Activated CD8-positive, alpha-beta memory T cell treated with anti-CD3 and anti-CD28 coated beads, Interleukin-2, amount 50 U/mL, for 24 hours (primary cell): ENCODE data around the gene SLC35G2.
"Not testable (repeated sequence)": the region's sequence is repeated elsewhere in the genome, so short reads cannot be mapped to it uniquely, and the experiment has no call there.

Experiments used
- DNase-seq: peaks from one replicate; pipeline ENCODE4 v3.0.0-alpha.2; 2020; ENCODE audit errors: extremely low read depth

Gene SLC35G2

GRCh38 chr3:136835089-136835812, 16.3 kb downstream of the SLC35G2 start:
- no peak for DNase-seq

GRCh38 chr3:136835813-136836510, 17.0 kb downstream of the SLC35G2 start:
- no peak for DNase-seq

GRCh38 chr3:136836511-136837156, 17.7 kb downstream of the SLC35G2 start:
- DNase-seq, result no peak

GRCh38 chr3:136838641-136839555, 20.0 kb downstream of the SLC35G2 start:
- no peak for DNase-seq

GRCh38 chr3:136839556-136839931, 20.6 kb downstream of the SLC35G2 start:
- no peak for DNase-seq

- no peak for DNase-seq
These were observed 21.3 kb downstream of the SLC35G2 start for GRCh38 chr3:136840252-136840651.

GRCh38 chr3:136842294-136842693, 23.4 kb downstream of the SLC35G2 start:
- DNase-seq, result no peak

- no peak for DNase-seq
These were observed 25.8 kb downstream of the SLC35G2 start for GRCh38 chr3:136844724-136845123.

GRCh38 chr3:136852180-136852579, 33.3 kb downstream of the SLC35G2 start:
- DNase-seq, result no peak

GRCh38 chr3:136856665-136857064, 37.7 kb downstream of the SLC35G2 start:
- no peak for DNase-seq

GRCh38 chr3:136858381-136858780, 39.5 kb downstream of the SLC35G2 start:
- DNase-seq, result no peak

- no peak for DNase-seq
These were observed 41.6 kb downstream of the SLC35G2 start for GRCh38 chr3:136860541-136860940.

GRCh38 chr3:136861890-136862616, 43.1 kb downstream of the SLC35G2 start, which contains the start of gene NCK1:
Gene NCK1 (plus strand): TSS chr3:136862208. CDS start chr3:136928002, 65,794 bp downstream.
- peak; percentile 98 for DNase-seq

GRCh38 chr3:136862617-136863322, 43.8 kb downstream of the SLC35G2 start:
- no peak for DNase-seq

GRCh38 chr3:136869282-136869681, 50.4 kb downstream of the SLC35G2 start:
- no peak for DNase-seq

GRCh38 chr3:136872258-136872657, 53.3 kb downstream of the SLC35G2 start:
- not testable (repeated sequence) for DNase-seq

- DNase-seq, result not testable (repeated sequence)
These were observed 60.6 kb downstream of the SLC35G2 start for GRCh38 chr3:136879510-136879909.

- no peak for DNase-seq
These were observed 63.6 kb downstream of the SLC35G2 start for GRCh38 chr3:136882571-136882970.

GRCh38 chr3:136883967-136884720, 65.2 kb downstream of the SLC35G2 start:
- no peak for DNase-seq
